ENCODE measurements around the gene DAZAP2. TPM values are rescaled to one million over a fixed set of nuclear protein-coding genes. Genes with fewer than 3 reads are reported as not detected.
"Not testable (repeated sequence)": the region's sequence is repeated elsewhere in the genome, so short reads cannot be mapped to it uniquely, and the experiment has no call there.

The DAZAP2 gene
- total RNA-seq, 1 donor from 2014 or later = 212 TPM

DNA sequence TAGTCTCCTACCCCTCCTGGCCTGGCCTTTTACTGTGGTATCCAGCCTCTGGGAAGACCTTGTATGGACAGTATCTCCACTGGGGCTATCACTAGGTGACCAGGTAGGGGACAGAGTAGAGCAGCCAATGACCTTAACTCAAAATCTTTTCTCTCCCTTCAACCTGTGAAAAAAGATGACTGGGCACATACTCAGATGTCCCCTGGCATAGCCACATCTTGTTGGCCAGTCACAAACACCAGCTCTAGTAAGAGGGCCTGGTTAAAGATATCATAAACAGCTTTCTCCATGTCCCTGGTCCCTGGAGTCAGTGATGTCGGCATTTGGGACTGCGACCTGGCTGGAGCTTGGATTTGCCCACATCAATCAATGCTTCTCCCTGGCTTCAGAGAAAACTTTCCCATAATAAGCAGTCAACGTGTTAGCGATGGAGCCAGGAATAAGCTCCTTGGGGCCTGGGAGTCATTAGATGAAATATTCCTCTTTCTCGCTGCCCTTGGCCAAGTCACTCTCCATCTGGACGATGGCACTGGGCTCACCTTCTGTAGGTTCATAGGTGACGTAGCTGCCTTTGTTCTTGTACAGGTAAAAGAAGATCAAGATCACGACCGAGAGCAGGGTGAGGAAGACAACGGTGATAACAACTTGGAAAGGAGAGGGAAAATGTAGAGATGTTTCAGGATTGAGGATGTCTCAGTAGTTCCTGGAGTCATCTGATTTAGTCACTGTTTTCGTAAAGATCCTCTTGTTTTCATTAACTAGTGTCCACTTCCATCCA, 7.0 kb downstream of the DAZAP2 start:
- TF ChIP-seq, protein P1, sequence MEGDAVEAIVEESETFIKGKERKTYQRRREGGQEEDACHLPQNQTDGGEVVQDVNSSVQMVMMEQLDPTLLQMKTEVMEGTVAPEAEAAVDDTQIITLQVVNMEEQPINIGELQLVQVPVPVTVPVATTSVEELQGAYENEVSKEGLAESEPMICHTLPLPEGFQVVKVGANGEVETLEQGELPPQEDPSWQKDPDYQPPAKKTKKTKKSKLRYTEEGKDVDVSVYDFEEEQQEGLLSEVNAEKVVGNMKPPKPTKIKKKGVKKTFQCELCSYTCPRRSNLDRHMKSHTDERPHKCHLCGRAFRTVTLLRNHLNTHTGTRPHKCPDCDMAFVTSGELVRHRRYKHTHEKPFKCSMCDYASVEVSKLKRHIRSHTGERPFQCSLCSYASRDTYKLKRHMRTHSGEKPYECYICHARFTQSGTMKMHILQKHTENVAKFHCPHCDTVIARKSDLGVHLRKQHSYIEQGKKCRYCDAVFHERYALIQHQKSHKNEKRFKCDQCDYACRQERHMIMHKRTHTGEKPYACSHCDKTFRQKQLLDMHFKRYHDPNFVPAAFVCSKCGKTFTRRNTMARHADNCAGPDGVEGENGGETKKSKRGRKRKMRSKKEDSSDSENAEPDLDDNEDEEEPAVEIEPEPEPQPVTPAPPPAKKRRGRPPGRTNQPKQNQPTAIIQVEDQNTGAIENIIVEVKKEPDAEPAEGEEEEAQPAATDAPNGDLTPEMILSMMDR (IDR thresholded peaks at IDR 0.05) = no peak
- Histone ChIP-seq H3K27ac (peak overlapping the region in 1 of 2 donors; percentile 36), H3K4me1 (peaks cover 8 to 12% of the 10 kb centered on the region in 2 donors), H3K4me3 (no peak overlapping the region), H3K36me3 (peaks cover 29 to 46% of the 10 kb centered on the region in 2 donors), H3K9me3 (no peaks in the 10 kb centered on the region), H3K27me3 (no peaks in the 10 kb centered on the region)
- DNase-seq (ENCODE audit: low spot score in 2 of 2) = no peak
- intact Hi-C loops (cut with DNase I) = no loop called here

DNA sequence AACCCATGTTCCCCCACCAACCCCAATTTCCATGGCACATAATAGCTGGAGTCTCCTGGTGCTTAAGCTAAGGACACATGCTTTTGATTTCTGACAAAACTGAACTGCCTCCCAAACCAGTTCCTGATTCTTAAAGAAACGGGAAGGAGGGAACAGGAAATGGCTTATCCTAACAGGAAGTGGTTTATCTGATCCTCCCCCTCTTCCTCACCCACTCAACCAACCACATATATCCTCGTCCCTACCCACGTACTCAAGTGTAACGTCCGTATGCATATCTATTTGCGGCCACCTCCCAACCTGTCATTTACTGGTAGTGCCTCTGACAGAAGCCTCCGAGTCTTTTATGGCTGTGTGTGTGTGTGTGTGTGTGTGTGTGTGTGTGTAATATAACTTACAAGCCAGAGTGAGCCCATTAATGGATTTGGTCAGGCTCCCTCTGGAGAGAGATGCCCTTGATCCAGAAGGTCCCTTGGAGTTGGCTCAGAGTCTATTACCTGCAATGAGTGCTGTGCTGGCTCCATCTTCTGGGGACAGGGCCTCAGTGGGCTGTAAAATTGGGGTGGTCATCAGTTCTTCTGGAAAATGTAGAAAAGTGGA, 7.7 kb downstream of the DAZAP2 start:
- intact Hi-C loops (cut with DNase I) = no loop called here
- Histone ChIP-seq H3K36me3 (peaks cover 22 to 39% of the 10 kb centered on the region in 2 donors), H3K27ac (peak overlapping the region in 1 of 2 donors; percentile 36), H3K4me3 (no peak overlapping the region), H3K9me3 (no peaks in the 10 kb centered on the region), H3K4me1 (peaks cover under 1 to 5% of the 10 kb centered on the region in 2 donors), H3K27me3 (no peaks in the 10 kb centered on the region)
- no peak for DNase-seq (ENCODE audit: low spot score in 2 of 2)
- TF ChIP-seq, protein P1 (IDR thresholded peaks at IDR 0.05) = no peak

DNA sequence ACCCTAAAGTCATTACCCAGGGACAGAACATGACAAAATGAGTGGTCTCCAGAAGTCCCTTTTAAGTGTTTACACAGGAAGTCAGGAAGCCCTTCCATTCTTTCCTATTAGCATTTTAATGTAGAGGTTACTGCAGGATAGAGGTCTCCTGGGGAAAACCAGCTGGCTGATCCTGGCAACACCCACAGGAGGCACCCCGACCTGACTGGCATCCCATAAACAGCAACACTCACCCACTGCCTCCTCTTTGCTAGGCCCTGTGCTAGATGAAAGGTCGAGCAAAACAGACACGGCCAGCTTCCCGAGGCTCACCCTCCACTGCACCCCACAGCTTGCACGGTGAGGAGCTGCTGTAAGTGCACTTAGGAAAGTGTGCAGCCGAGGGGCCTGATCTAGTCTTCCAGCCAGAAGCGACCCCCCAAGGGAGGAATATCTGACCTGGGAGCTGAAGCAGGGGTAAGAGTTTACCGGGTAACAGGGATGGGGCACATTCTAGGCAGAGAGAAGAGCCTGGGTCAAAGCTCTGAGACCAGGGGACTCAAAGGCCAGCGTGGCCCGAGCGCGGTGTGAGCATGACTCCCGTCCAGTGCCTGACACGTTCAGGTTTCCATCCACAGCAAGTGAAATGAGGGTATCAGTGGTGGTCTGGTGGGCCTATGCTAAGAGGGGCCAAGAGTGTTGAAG, 9.0 kb downstream of the DAZAP2 start:
- Histone ChIP-seq H3K4me3 (no peak overlapping the region), H3K27ac (no peak overlapping the region), H3K4me1 (no peaks in the 10 kb centered on the region), H3K9me3 (no peaks in the 10 kb centered on the region), H3K36me3 (peaks cover 11 to 26% of the 10 kb centered on the region in 2 donors), H3K27me3 (no peaks in the 10 kb centered on the region)
- TF ChIP-seq, protein P1 (IDR thresholded peaks at IDR 0.05) = no peak
- intact Hi-C loops (cut with DNase I) = no loop called here
- DNase-seq (ENCODE audit: low spot score in 2 of 2) = no peak

DNA sequence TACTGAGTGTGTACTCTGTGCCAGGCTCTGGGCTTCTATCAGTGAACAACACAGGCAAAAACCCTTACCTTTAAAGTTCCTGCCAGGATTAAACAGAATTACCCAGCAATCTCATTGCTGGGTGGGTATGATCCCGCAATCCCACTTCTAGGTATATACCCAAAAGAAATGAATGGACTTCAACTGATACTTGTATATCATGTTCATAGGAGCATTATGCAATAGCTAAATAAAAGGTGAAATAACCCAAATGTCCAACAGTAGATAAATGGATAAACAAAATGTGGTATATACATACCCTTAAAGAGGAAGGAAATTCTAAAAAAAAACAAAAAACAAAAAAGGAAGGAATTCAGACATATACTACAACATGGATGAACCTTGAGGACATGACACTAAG, 14.7 kb downstream of the DAZAP2 start:
- Histone ChIP-seq H3K4me3 (no peak overlapping the region), H3K4me1 (no peaks in the 10 kb centered on the region), H3K27me3 (no peaks in the 10 kb centered on the region), H3K27ac (no peak overlapping the region), H3K9me3 (no peaks in the 10 kb centered on the region), H3K36me3 (no peaks in the 10 kb centered on the region)
- TF ChIP-seq, protein P1 (IDR thresholded peaks at IDR 0.05) = no peak
- intact Hi-C loops (cut with DNase I) = no loop called here
- DNase-seq (ENCODE audit: low spot score in 2 of 2) = no peak

DNA sequence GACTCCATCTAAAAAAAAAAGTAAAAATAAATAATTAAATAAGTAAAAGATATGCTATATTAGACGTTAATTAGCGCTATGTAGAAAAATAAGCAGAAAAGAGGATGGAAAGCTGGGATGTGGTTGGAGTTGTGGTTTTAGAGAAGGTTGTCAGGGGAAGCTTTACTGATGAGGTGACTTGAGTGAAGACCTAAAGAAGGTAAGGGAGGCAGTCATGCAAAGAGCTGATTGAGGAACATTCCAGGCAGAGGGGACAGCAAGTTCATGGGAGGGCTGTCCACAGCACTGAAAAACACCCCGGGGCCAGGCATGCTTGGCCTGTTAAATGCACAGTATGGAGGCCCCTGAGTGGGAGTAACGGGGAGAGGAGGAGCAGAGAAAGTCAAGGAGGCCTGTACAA, 15.9 kb downstream of the DAZAP2 start:
- DNase-seq (ENCODE audit: low spot score in 2 of 2) = no peak
- H3K4me3 ChIP-seq = no peak overlapping the region

DNA sequence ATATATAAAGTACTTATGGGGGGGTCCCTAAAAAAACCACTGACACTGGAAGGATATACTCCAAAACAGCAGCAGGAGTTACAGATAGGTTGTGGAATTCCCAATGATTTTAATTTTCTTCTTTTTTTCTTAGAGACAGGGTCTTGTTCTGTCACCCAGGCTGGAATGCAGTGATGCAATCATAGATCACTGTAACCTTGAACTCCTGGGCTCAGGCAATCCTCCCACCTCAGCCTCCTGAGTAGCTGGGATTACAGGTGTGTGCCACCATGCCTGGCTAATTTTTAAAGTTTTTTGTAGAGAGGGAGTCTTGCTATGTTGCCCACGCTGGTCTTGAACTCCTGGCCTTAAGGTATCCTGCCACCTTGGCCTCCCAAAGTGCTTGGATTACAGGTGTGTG, 21.0 kb downstream of the DAZAP2 start:
- intact Hi-C loops (cut with DNase I); H3K9me3 ChIP-seq; H3K27me3 ChIP-seq; DNase-seq (ENCODE audit: low spot score in 2 of 2); H3K27ac ChIP-seq; H3K4me1 ChIP-seq; H3K4me3 ChIP-seq; H3K36me3 ChIP-seq: not testable (repeated sequence)

More for the DNA sequence above, 15.9 kb downstream of the DAZAP2 start:
- TF ChIP-seq, protein P1 (IDR thresholded peaks at IDR 0.05) = no peak
- Histone ChIP-seq H3K9me3 (no peaks in the 10 kb centered on the region), H3K36me3 (no peaks in the 10 kb centered on the region), H3K4me1 (no peaks in the 10 kb centered on the region), H3K27me3 (no peaks in the 10 kb centered on the region), H3K27ac (no peak overlapping the region)
- intact Hi-C loops (cut with DNase I) = no loop called here

All from ascending aorta (tissue), 2 donors.